Astrocyte (in vitro differentiated cells and primary cell): ENCODE results near the gene INPP4B.

Experiments
- EZH2 ChIP-seq: IDR thresholded peaks from 2 replicates; pipeline ENCODE4 v1.6.1; 2012; ENCODE audit warnings: mild to moderate bottlenecking, low read length, inconsistent platforms; ENCODE audit not compliant: insufficient read depth
- TF ChIP-seq, protein P1 (sequence below): IDR thresholded peaks from 2 replicates; pipeline ENCODE4 v1.5.1; 2011; ENCODE audit warnings: low read depth, mild to moderate bottlenecking, inconsistent platforms, low read length, moderate library complexity; ENCODE audit not compliant: insufficient read depth

DNA sequence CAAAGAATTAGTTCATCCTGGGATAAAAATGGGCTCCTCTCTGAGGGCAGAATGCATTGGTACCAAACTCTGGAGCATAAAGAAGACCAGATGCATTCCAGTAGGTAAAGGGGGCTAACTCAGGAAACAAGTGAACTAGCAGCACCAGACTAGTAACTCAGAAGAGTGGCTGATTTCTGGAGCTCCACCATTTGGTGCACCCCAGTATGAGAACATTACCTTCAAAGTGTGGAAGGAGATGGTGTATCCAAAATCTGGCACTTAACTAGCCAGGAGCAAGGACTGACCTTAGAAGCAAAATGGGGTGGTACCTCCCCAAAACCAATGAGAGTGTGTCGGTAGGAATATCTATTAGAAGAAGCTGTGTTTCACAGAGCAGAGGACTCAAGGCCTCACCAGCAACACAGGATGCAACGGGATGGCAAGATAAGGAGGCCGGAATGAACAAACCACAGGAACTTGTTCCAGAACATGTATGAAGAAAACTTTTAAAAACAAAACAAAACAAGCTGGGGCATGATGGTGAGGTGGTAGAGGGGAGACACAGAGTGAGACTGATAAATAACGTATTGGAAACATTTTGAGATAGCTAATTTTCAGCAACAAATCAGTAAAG is 142.3 kb downstream of the INPP4B start:
- TF ChIP-seq EZH2, result no peak
- TF ChIP-seq, protein P1, sequence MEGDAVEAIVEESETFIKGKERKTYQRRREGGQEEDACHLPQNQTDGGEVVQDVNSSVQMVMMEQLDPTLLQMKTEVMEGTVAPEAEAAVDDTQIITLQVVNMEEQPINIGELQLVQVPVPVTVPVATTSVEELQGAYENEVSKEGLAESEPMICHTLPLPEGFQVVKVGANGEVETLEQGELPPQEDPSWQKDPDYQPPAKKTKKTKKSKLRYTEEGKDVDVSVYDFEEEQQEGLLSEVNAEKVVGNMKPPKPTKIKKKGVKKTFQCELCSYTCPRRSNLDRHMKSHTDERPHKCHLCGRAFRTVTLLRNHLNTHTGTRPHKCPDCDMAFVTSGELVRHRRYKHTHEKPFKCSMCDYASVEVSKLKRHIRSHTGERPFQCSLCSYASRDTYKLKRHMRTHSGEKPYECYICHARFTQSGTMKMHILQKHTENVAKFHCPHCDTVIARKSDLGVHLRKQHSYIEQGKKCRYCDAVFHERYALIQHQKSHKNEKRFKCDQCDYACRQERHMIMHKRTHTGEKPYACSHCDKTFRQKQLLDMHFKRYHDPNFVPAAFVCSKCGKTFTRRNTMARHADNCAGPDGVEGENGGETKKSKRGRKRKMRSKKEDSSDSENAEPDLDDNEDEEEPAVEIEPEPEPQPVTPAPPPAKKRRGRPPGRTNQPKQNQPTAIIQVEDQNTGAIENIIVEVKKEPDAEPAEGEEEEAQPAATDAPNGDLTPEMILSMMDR, result no peak
